Neural progenitor cell (in vitro differentiated cells): ENCODE data around the gene ASCC2. TPM values are rescaled to one million over a fixed set of nuclear protein-coding genes. Genes with fewer than 3 reads are reported as not detected.
A peak's percentile ranks its signal among the peaks of the same experiment; 100 is the strongest.

Source experiments
- DNase-seq: peaks from one replicate; pipeline ENCODE4 v3.0.0-alpha.2; 2016; ENCODE audit warnings: low spot score
- H2AFZ ChIP-seq: fragments of 200-600 bp; sonication (generic); replicated peaks from 2 replicates; pipeline ENCODE4 v1.6.1; 2016; ENCODE audit warnings: antibody characterized with exemption
- H3F3A ChIP-seq: fragments of 200-600 bp; sonication (generic); 2 replicates; pipeline ENCODE4 v1.6.1; 2016; ENCODE audit warnings: antibody characterized with exemption, low read depth
- H3K27ac ChIP-seq: fragments of 200-600 bp; sonication (generic); 2 replicates; pipeline ENCODE4 v1.5.1; 2016; ENCODE audit warnings: mild to moderate bottlenecking
- H3K27me3 ChIP-seq: fragments of 200-600 bp; sonication (generic); 2 replicates; pipeline ENCODE4 v1.6.1; 2016; ENCODE audit warnings: mild to moderate bottlenecking, moderate library complexity
- H3K36me3 ChIP-seq: fragments of 200-600 bp; sonication (generic); 2 replicates; pipeline ENCODE4 v1.5.1; 2016
- H3K4me1 ChIP-seq: fragments of 200-600 bp; sonication (generic); 2 replicates; pipeline ENCODE4 v1.6.1; 2016; ENCODE audit warnings: mixed run types
- H3K4me2 ChIP-seq: fragments of 200-600 bp; sonication (generic); 2 replicates; pipeline ENCODE4 v1.6.1; 2016
- H3K4me3 ChIP-seq: fragments of 200-600 bp; sonication (generic); 2 replicates; pipeline ENCODE4 v1.5.1; 2016
- H3K79me2 ChIP-seq: fragments of 200-600 bp; sonication (generic); 2 replicates; pipeline ENCODE4 v1.6.1; 2016; ENCODE audit warnings: low read depth
- H3K9ac ChIP-seq: fragments of 200-600 bp; sonication (generic); 2 replicates; pipeline ENCODE4 v1.6.1; 2016
- H3K9me3 ChIP-seq: fragments of 200-600 bp; sonication (generic); 2 replicates; pipeline ENCODE4 v1.5.1; 2016; ENCODE audit warnings: low read depth
- H4K20me1 ChIP-seq: fragments of 200-600 bp; sonication (generic); 2 replicates; pipeline ENCODE4 v1.6.1; 2016; ENCODE audit warnings: low read depth
- H3K27ac Mint-ChIP-seq: 3 replicates; pipeline ENCODE4 v1.8.0; 2021; ENCODE audit warnings: mixed read lengths
- H3K27me3 Mint-ChIP-seq: 2 replicates; pipeline ENCODE4 v1.8.0; 2022; ENCODE audit warnings: low read depth, mild to moderate bottlenecking, inconsistent platforms, moderate library complexity, mixed read lengths; ENCODE audit not compliant: insufficient read depth
- H3K36me3 Mint-ChIP-seq: 3 replicates; pipeline ENCODE4 v1.8.0; 2021; ENCODE audit warnings: mixed read lengths
- H3K4me1 Mint-ChIP-seq: 3 replicates; pipeline ENCODE4 v1.8.0; 2021; ENCODE audit warnings: mixed read lengths
- H3K4me3 Mint-ChIP-seq: 3 replicates; pipeline ENCODE4 v1.8.0; 2021; ENCODE audit warnings: mild to moderate bottlenecking, moderate library complexity, mixed read lengths
- H3K9me3 Mint-ChIP-seq: 3 replicates; pipeline ENCODE4 v1.8.0; 2020; ENCODE audit warnings: mixed read lengths
- EZH2 ChIP-seq: fragments of 200-600 bp; sonication (generic); IDR thresholded peaks from 2 replicates; pipeline ENCODE4 v1.6.1; 2017; ENCODE audit warnings: antibody characterized with exemption, mild to moderate bottlenecking, moderate library complexity
- EZH2phosphoT487 ChIP-seq: fragments of 200-600 bp; sonication (generic); IDR thresholded peaks from 2 replicates; pipeline ENCODE4 v1.6.1; 2017; ENCODE audit warnings: antibody characterized with exemption
- total RNA-seq: library from RNA; depleted of rRNA; stranded (reverse); fragments of >200 nt; gene quantifications from 2 replicates; pipeline ENCODE4 v1.2.3, GENCODE V29; 2015; ENCODE audit warnings: low replicate concordance
- TF ChIP-seq, protein P1 (sequence below): fragments of 200-600 bp; sonication (generic); IDR thresholded peaks from 2 replicates; pipeline ENCODE4 v1.5.1; 2017; ENCODE audit warnings: antibody characterized with exemption, mild to moderate bottlenecking

The ASCC2 gene
- total RNA-seq, 1 donor from 2014 or later = 16.1 TPM

DNA sequence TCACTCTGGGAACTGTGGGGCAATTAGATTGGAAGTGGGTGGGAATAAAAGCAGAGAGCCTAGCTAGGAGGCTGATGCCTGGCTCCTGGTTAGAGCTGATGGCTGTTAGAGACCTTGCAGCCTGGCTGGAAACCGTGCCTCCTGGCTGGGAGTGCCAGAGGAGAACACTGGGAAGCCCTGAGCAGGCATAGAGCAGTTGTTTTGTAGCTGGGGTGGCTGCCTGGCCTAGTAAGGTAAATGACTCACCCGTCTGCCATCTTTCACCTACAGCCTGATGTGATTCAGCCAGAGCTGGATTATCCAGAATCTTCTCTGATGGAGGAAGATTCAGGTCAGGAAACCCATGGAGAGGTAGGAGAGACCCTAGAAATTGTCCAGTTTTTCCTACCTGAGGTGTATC lies 64.8 kb downstream of the ASCC2 start:
- peaks cover 11% of the 10 kb centered on the region for H3K79me2 ChIP-seq
- Mint-ChIP-seq H3K27me3 (peaks cover 2% of the 10 kb centered on the region), H3K9me3 (no peaks in the 10 kb centered on the region), H3K36me3 (peaks cover 10% of the 10 kb centered on the region), H3K4me1 (peaks cover 6% of the 10 kb centered on the region), H3K27ac (no peak overlapping the region), H3K4me3 (no peak overlapping the region)
- TF ChIP-seq, protein P1, sequence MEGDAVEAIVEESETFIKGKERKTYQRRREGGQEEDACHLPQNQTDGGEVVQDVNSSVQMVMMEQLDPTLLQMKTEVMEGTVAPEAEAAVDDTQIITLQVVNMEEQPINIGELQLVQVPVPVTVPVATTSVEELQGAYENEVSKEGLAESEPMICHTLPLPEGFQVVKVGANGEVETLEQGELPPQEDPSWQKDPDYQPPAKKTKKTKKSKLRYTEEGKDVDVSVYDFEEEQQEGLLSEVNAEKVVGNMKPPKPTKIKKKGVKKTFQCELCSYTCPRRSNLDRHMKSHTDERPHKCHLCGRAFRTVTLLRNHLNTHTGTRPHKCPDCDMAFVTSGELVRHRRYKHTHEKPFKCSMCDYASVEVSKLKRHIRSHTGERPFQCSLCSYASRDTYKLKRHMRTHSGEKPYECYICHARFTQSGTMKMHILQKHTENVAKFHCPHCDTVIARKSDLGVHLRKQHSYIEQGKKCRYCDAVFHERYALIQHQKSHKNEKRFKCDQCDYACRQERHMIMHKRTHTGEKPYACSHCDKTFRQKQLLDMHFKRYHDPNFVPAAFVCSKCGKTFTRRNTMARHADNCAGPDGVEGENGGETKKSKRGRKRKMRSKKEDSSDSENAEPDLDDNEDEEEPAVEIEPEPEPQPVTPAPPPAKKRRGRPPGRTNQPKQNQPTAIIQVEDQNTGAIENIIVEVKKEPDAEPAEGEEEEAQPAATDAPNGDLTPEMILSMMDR = no peak
- no peak for TF ChIP-seq EZH2phosphoT487
- no peak for TF ChIP-seq EZH2
- H4K20me1 ChIP-seq = peaks cover 4% of the 10 kb centered on the region
- H3K27ac ChIP-seq = no peak overlapping the region
- no peaks in the 10 kb centered on the region for H3K36me3 ChIP-seq
- H2AFZ ChIP-seq = no peak overlapping the region
- no peak for DNase-seq
- H3K4me1 ChIP-seq = peaks cover 2% of the 10 kb centered on the region
- H3K4me3 ChIP-seq = no peak overlapping the region
- H3F3A ChIP-seq = peaks cover 9% of the 10 kb centered on the region
- no peak overlapping the region for H3K9ac ChIP-seq
- no peak overlapping the region for H3K4me2 ChIP-seq
- H3K9me3 ChIP-seq = no peaks in the 10 kb centered on the region
- H3K27me3 ChIP-seq = no peaks in the 10 kb centered on the region

DNA sequence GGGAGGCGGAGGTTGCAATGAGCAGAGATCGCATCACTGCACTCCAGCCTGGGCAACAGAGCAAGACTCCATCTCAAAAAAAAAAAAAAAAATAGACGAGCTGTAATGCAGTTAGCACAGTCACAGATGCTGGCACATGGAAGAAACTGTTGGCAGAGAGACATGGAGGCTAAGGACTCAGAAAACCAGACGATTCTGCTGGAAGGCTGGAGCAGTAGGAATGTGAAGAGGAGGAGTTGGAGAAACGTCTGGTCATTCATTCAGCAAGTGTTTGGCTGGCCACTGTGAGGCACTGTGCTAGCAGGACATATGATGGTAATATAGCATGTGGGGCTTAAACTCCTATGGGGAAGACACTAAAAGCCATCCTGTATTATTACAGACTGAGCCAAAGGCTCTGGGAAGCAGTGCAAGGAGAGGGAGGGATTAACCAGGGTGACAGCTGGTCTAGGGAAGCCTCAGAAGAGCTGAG lies 65.9 kb downstream of the ASCC2 start:
- Mint-ChIP-seq H3K4me3 (no peak overlapping the region), H3K27ac (no peak overlapping the region), H3K4me1 (peaks cover 16% of the 10 kb centered on the region), H3K27me3 (peaks cover 3% of the 10 kb centered on the region), H3K9me3 (no peaks in the 10 kb centered on the region), H3K36me3 (peaks cover 10% of the 10 kb centered on the region)
- Histone ChIP-seq H3K79me2 (peaks cover 21% of the 10 kb centered on the region), H3K27ac (no peak overlapping the region), H2AFZ (no peak overlapping the region), H4K20me1 (peaks cover 4% of the 10 kb centered on the region), H3K27me3 (no peaks in the 10 kb centered on the region), H3F3A (peaks cover 9% of the 10 kb centered on the region), H3K4me1 (peaks cover 6% of the 10 kb centered on the region), H3K9me3 (no peaks in the 10 kb centered on the region), H3K36me3 (no peaks in the 10 kb centered on the region), H3K4me2 (no peak overlapping the region), H3K4me3 (no peak overlapping the region), H3K9ac (no peak overlapping the region)
- DNase-seq = peak; percentile 37
- TF ChIP-seq, protein P1 = peak; percentile 49
- no peak for TF ChIP-seq EZH2phosphoT487

DNA sequence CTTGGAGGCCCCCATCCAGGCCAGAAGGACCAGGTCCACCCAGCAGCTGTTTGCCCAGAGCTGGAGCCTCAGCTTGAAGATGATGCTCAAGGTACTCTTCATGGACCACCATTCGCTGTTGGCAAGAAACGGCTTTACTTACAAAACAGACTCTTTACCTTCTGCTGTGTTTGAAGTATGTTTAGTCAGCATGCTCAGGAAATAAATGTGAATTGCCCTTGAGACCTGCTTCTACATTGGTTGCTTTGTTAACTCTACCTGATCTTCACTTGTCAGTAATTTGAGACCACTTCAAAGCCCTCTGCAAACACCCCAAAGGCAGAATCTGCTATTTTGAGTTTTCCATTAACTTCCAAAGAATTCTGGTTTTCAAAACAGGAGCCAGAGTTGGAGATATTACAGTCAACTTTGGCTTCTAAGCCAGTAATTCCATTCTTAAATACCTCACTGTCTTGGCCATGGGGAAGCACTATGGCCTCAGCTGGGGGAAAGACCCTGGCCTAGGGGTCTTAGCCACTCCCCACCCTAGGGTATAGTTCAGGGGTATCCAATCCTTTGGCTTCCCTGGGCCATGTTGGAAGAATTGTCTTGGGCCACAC lies 68.3 kb downstream of the ASCC2 start:
- no peaks in the 10 kb centered on the region for H3K9me3 Mint-ChIP-seq
- Histone ChIP-seq H3K36me3 (no peaks in the 10 kb centered on the region), H3K9ac (no peak overlapping the region), H2AFZ (no peak overlapping the region), H3K4me3 (no peak overlapping the region), H4K20me1 (peaks cover 4% of the 10 kb centered on the region), H3K27ac (no peak overlapping the region), H3F3A (peaks cover 15% of the 10 kb centered on the region), H3K27me3 (no peaks in the 10 kb centered on the region), H3K79me2 (peaks cover 31% of the 10 kb centered on the region), H3K4me2 (no peak overlapping the region), H3K9me3 (no peaks in the 10 kb centered on the region), H3K4me1 (peaks cover 6% of the 10 kb centered on the region)
- peaks cover 25% of the 10 kb centered on the region for H3K4me1 Mint-ChIP-seq
- no peak for DNase-seq
- no peak overlapping the region for H3K27ac Mint-ChIP-seq
- H3K36me3 Mint-ChIP-seq = peaks cover 11% of the 10 kb centered on the region
- TF ChIP-seq, protein P1 = no peak
- TF ChIP-seq EZH2phosphoT487 (no peak), EZH2 (no peak)
- H3K4me3 Mint-ChIP-seq = peak overlapping the region; percentile 25
- peaks cover 9% of the 10 kb centered on the region for H3K27me3 Mint-ChIP-seq
